GM18511 (cell line): ENCODE data around the gene ZSWIM8.
"Not testable (repeated sequence)": the region's sequence is repeated elsewhere in the genome, so short reads cannot be mapped to it uniquely, and the experiment has no call there.

Experiments used
- ATAC-seq: cut with Tn5 transposase; IDR thresholded peaks from one replicate; pipeline ENCODE4 v1.9.1; 2021; ENCODE audit warnings: mild to moderate bottlenecking, moderate library complexity; ENCODE audit not compliant: unreplicated experiment

Gene ZSWIM8, protein sequence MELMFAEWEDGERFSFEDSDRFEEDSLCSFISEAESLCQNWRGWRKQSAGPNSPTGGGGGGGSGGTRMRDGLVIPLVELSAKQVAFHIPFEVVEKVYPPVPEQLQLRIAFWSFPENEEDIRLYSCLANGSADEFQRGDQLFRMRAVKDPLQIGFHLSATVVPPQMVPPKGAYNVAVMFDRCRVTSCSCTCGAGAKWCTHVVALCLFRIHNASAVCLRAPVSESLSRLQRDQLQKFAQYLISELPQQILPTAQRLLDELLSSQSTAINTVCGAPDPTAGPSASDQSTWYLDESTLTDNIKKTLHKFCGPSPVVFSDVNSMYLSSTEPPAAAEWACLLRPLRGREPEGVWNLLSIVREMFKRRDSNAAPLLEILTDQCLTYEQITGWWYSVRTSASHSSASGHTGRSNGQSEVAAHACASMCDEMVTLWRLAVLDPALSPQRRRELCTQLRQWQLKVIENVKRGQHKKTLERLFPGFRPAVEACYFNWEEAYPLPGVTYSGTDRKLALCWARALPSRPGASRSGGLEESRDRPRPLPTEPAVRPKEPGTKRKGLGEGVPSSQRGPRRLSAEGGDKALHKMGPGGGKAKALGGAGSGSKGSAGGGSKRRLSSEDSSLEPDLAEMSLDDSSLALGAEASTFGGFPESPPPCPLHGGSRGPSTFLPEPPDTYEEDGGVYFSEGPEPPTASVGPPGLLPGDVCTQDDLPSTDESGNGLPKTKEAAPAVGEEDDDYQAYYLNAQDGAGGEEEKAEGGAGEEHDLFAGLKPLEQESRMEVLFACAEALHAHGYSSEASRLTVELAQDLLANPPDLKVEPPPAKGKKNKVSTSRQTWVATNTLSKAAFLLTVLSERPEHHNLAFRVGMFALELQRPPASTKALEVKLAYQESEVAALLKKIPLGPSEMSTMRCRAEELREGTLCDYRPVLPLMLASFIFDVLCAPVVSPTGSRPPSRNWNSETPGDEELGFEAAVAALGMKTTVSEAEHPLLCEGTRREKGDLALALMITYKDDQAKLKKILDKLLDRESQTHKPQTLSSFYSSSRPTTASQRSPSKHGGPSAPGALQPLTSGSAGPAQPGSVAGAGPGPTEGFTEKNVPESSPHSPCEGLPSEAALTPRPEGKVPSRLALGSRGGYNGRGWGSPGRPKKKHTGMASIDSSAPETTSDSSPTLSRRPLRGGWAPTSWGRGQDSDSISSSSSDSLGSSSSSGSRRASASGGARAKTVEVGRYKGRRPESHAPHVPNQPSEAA (N-terminal part only)

DNA sequence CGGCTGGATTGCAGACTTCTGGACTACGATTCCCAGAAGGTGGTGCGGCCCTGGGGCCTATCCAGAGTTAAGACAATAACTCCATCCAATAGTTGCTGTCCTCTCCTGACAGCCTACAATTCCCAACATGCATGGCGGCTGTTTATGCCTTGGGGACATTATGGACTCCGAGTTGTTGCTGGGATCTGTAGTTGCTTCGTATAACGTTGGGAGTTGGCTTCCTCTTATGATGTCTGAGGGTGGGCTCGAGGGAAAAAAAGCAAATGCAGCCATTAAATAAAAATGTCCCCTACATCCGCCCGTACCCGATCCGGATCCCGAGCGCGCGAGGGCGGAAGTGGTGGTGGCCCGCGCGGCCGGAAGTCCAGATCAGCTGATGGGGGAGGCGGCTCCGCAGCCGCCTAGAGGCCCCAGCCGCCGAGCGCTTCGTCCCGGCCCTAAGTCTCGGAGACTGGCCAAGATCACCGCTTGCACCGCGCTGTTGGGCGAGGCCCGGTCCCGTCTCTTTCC, at the start of gene ZSWIM8:
TSS of gene ZSWIM8 (plus strand) at position 396 of the 510 bp plus-strand sequence. CDS start 273 bp downstream, outside the sequence.
- peak; percentile 83 for ATAC-seq

DNA sequence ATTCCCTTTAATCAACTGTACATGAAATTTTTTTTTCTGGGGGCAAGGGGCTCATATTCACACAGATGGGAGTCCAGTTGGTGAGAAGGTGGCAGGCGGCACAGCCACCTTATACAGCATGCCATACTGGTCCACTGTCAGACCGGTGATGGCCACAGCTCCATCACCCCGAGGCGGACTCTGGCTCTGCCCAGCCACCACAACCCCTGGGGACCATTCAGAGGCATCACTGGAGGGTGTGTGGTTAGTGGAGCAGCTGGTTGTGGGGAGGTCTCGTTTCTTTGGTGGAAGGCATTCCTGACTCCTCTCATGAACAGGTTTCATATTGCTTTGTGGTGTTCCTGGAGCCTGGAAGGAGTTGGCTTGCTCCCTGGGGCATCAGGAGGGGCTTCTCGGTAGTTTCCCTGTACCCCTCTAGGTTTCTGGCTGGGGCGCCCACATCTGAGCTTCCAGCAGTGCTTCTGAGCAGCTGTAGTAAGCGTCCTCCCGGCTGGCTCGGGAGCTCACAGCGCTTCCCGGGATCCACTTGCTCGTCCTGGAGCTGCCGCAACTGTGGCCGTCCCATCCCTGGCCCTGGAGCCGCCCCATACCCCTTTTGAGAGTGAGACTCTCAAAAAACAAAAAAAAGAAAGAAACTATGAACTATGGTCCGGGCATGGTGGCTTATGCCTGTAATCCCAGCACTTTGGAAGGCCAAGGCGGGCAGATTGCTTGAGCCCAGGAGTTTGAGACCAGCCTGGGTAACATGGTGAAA, 44.7 kb upstream of the ZSWIM8 start:
- ATAC-seq, result not testable (repeated sequence)

DNA sequence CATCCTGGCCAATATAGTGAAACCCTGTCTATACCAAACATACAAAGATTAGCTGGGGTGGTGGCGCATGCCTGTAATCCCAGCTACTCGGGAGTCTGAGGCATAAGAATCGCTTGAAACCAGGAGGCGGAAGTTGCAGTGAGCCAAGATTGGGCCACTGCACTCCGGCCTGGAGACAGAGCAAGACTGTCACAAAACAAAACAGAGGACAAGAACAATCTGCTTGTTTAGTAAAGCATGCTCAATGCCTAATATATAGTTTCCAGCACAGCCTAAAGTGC, 43.0 kb upstream of the ZSWIM8 start:
- ATAC-seq, result no peak

DNA sequence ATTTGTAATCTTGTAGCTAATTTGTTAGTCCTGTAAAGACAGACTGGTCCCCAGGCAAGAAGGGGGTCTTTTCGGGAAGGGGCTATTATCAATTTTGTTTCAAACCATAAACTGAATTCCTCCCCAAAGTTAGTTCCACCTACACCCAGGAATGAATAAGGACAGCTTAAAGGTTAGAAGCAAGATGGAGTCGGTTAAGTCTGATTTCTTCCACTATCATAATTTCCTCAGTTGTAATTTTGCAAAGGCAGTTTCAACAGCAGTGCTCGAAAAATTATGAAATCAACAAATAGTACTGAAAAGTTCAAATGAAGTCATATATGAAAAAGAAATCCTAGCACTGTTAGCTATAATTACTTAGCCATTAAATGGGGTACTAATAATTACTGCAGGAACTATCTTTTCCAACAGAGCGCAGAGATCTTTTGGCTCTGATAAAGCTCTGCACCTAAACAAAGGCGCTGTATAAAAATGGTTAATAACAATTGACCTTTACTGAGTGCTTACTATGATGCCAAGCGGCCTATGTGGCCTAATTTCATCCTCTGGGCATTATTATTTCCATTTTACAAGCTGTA, 42.0 kb upstream of the ZSWIM8 start:
- ATAC-seq, result no peak

DNA sequence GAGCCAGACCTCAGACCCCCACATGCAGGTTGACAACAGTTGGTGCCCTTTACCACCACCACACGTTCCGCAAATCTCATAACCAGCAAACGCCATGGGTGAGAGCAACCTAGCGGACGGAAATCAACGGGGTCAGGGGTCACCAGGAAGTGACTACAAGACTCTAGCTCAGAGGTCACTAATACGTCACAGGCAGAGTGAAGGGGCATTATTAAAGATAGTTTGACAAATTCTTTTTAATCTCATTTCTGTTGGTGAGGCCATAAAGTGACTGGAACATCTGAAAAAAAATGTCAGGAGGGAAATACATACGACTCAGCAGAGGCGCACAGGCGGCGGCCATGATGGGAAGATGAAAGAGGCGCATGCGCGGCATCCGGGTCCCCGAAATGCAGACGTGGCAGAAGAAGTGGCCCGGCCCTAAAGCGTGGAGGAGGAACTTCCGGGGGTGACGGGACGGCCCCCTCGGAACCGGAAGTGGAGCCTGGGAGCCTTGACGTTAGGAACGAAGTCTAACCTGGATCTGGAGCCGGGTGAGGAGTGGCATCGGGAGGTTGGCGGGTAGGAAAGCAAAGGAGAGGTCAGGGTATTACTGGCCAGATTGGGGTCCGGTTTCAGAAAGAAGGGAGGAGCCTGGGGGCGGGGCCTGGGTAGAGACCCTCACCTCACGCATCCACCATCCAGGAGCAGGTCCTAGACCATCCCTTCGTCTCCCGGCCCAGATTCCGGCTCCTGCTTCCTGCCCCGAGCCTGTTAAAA, 41.3 kb upstream of the ZSWIM8 start, which contains the start of gene SEC24C:
TSS of gene SEC24C (plus strand) at position 468 of the 759 bp plus-strand sequence. CDS start 2,461 bp downstream, outside the sequence.
- ATAC-seq, result peak; percentile 94

DNA sequence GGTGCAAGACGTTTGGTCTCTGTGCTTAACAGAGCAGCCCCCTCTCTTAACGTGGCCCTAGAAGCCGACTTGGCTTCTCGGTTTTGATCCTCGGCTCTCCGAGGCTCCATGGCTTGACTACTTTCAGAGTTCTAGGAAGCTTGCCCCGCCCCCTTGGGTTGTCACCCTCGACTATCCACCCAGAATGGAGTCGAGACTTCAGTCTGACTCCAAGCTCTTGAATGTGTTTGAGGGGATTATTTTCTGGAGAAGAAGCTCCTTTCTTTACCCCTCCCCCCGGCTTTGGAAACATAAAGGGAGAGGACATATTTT, 40.8 kb upstream of the ZSWIM8 start:
- peak; percentile 34 for ATAC-seq

DNA sequence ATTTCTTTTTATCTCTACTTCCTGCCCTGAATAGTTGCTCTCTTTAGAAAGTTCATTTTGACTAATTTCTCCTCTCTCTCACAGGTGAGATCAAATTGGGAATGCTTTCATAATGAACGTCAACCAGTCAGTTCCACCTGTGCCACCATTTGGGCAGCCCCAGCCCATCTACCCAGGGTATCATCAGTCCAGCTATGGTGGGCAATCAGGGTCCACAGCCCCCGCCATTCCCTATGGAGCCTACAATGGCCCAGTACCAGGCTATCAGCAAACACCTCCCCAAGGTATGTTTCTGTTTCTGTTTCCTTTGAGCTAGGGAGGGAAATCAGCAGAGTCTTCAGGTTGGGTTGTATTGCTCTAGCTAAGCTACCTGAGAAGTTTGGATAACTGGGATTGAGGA, 38.7 kb upstream of the ZSWIM8 start:
- ATAC-seq, result no peak

DNA sequence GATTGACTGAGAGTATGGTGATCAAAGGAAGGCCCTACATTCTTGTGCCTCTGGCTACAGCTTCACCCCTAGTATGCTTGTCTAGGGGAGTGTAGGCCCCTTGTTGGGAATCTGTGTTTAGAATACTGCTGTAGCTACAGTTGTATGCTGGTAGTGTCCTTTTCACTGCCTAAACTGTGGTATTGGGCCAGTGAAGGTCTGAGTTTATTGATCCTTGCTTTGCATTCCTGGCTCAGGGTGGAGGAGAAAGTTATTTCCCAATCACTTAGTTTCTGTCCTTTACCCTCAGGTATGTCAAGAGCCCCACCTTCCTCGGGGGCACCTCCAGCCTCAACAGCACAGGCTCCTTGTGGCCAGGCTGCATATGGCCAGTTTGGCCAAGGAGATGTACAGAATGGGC, 34.6 kb upstream of the ZSWIM8 start:
- no peak for ATAC-seq

DNA sequence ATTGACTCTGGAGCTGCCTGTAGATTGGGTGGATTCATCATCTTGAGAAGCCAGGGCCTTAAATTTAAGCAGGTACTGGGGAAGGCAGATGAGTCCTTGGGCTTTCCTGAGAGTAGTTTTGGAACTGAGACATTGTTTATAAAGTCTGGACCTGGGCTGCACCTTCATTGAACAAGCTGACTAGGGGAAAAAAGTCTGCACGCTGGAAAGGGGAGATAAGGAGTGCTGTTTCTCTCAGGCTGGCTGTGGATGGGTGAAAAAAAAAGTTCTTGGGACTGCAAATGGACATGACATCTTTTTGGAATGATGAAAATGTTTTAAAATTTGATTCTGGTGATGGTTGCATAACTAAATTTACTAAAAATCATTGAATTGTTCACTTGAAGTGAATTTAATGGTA, 29.2 kb upstream of the ZSWIM8 start:
- ATAC-seq, result no peak

DNA sequence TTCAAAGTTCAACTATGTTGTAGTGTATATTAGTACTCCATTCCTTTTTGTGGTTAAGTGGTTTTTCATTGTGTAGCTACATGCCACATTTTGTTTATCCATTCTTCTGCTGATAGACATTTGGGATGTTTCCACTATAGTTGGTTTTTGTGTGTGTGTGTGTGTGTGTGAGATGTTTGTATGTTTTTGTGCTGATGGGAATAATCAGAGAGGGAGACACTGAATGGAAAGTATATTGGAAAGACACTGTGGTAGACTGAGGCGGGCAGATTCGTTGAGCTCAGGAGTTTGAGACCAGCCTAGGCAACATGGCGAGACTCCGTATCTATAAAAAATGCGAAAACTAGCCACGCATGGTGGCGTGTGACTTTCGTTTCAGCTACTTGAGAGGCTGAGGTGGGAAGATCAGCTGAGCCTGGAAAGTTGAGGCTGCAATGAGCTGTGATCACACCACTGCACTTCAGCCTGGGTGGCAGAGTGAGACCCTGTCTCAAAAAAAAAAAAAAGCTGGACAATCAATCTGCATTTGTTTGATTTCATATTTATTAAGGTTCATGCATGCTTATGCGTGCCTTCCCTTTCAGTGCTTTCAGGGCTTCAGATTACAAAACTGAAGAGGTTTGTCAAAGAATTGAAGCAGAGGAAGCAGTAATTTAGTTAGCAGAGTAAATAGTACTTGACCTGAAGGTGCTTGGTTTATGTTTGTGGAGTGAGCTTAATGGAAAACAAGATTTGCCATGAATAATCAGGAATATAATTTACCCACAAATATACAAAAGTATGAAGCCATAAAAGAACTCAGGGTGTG, 26.5 kb upstream of the ZSWIM8 start:
- no peak for ATAC-seq

DNA sequence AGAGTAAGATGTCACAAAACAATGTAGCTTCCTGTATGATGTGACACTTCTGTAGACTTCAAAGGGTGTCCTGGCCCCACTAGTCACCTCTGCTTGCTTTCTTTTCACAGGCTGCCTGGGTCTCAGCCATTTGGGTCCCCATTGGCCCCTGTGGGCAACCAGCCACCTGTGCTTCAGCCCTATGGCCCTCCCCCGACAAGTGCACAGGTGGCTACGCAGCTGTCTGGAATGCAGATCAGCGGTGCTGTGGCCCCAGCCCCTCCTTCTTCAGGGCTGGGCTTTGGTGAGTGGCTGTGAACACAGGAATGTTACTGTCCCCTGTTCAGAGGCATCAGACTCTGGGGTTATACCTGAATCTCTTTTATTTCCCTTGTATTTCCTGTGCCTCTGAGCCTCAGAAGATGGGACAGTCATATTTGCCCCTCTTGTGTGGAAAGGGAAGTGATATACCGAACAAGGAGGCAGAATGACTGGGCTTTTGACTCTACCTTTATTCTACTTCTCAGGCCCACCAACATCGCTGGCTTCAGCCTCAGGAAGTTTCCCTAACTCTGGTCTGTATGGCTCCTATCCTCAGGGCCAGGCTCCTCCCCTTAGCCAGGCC, 25.8 kb upstream of the ZSWIM8 start:
- no peak for ATAC-seq

DNA sequence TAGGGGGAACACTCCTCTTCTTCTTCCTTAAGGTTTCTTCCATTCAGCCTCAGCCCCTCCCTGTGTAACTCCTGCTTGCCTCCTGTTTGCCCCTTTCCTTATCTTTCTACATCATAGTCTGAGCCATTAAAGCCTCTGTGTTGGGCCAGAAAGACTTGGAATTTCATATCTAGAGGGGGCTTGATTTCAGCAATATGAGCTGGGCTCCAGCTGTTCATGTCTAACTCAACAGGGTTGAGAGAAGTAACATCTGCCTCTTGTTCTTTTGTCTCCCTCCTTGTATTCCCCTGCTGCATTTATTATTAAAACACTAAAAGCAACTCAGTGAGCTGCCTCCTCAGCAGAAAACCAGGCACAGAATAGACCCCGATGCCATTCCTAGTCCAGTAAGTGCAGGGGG, 23.6 kb upstream of the ZSWIM8 start:
- ATAC-seq, result no peak

DNA sequence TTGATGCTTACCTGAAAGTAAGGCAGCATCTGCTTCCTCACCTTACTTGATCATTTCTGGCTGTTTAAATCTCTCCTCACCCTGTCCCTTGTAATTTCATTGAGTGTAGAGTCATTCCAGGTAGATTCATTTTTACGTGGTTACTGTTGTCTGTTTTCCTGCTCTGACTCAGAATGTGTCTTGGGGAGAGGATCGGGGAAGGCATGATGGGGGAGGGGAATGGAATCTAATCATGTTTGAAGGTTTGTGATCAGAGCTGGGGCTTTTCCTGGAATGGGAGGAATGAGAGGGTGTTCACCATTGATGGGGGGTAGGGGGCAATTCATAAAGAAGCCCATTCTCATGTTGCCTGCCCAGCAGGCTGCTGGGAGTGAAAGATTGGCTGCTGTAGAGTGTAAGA, 22.5 kb upstream of the ZSWIM8 start:
- no peak for ATAC-seq

DNA sequence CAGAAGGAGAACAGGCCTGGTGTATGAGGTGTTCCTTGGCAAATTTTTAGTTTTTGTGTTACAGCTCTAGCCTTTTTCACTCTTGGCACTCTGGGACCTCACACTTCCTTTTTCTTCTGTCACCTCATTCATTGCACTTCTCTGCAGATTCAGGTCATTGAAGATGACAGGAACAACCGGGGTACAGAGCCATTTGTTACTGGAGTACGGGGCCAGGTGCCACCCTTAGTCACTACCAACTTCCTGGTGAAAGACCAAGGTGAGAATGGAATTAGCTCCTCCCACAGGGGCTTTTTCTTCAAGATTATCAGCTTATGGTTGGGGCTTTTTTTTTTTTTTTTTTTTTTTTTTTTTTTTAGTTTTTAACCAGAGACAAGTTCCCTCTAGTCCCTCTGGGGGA, 22.1 kb upstream of the ZSWIM8 start:
- no peak for ATAC-seq

DNA sequence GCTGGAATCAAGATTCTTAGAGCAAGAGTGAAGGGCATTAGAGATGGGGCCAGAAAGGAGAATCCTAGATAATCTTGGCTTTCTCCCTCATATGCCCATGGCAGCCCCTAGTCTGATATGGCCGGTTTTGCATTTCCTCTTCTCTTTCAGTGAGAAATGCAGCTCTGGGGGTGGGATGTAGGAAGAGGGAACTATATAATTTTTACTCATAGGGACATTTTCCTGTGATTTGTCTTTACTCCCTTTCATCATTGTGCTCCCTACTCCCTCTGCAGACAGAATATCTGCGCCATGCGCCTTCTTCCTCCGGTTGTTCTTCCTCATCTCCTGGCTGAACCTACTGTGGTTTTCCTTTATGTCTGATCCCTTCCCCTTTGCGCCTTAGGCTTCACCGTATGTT, 20.3 kb upstream of the ZSWIM8 start:
- no peak for ATAC-seq

DNA sequence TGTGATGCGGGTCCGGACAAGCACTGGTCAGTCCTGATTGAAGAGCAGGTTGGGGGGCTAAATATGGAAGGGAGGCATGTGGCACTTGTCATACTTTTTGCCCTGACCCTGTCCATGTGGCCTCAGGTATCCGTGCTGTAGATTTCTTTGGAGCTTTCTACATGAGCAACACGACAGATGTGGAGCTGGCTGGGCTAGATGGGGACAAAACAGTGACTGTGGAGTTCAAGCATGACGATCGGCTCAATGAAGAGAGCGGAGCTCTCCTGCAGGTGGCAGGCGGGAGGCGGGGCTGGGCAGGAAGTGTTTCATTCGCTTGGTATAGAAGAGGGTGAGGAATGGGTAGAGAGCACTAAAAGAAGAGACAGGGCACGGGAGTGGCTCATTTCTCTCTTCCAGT, 16.5 kb upstream of the ZSWIM8 start:
- ATAC-seq, result no peak

DNA sequence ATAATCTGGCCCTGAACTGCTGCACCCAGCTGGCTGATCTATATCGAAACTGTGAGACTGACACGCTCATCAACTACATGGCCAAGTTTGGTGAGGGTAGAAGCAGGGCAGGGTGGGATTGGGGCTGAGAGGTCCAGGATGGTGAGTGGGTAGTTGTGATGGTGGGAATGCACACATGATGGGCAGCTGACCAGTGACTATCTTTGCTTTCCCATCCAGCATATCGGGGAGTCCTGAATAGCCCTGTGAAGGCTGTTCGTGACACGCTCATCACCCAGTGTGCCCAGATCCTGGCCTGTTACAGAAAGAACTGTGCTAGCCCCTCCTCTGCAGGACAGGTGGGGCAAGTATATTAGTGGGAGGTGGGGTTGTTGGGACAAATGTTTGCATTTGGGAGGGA, 16.0 kb upstream of the ZSWIM8 start:
- ATAC-seq, result no peak

DNA sequence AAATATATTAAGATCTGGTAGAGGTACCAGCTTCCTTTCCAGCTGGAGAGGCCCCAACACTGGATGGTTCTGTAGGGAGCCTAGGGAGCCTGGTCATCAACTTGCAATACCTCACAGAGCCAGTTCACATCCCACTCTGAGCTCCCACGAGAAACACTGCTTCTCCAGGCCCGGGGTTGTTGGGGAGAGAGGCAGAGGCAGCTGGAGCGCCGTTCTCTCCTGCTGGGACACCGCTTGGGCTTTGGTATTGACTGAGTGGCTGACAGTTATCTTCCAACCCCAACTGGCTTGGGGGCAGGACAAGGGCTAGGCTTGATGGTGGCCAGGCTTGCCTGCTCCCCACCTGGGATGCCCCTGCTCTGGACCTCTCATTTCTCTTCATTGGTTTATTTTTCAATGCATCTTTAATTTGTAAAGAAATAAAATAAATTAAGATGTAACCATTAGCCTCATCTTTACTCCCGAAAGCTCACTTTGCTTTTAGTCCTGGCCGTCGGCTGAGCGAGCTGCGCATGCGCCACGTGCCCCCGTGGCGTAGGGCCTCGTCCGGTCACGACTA, 13.6 kb upstream of the ZSWIM8 start:
- peak; percentile 51 for ATAC-seq
